PC-9 (cell line): ENCODE measurements around the gene SPRY1. TPM values are rescaled to one million over a fixed set of nuclear protein-coding genes. Genes with fewer than 3 reads are reported as not detected.

ENCODE experiments used
- BruUV-seq: library from RNA; stranded (reverse); fragments of 400-500 nt; replicated peaks from 2 replicates; lab custom pipeline; 2021; lab: Mats Ljungman, UMichigan
- CTCF ChIA-PET: fragments of 300-600 bp; sonication (Branson Sonifier 250); formaldehyde crosslinking; loops from one replicate; lab custom pipeline; 2022; ENCODE audit warnings: antibody characterized with exemption; lab: Charles Lee
- POLR2A ChIA-PET: fragments of 300-600 bp; sonication (Branson Sonifier 250); formaldehyde crosslinking; loops from one replicate; lab custom pipeline; 2022; ENCODE audit warnings: antibody characterized with exemption; ENCODE audit not compliant: unreplicated experiment; lab: Charles Lee
- DNase-seq, 2 experiments: peaks; one replicate each; pipeline versions ENCODE4 v3.0.0 to v3.0.0-alpha.2; 2015 to 2022; ENCODE audit warnings: mixed read lengths in 1 of 2
- H2AFZ ChIP-seq: fragments of 200-600 bp; sonication (generic); 2 replicates; pipeline ENCODE4 v1.8.1; 2017; ENCODE audit warnings: antibody characterized with exemption
- H3F3A ChIP-seq: fragments of 200-600 bp; sonication (generic); 2 replicates; pipeline ENCODE4 v1.8.1; 2017; ENCODE audit warnings: antibody characterized with exemption, mild to moderate bottlenecking, low read depth; ENCODE audit not compliant: insufficient read depth
- H3K27ac ChIP-seq: fragments of 200-600 bp; sonication (generic); 2 replicates; pipeline ENCODE4 v1.6.1; 2016; ENCODE audit warnings: mixed run types
- H3K27me3 ChIP-seq: fragments of 200-600 bp; sonication (generic); 2 replicates; pipeline ENCODE4 v1.6.1; 2016; ENCODE audit warnings: low read depth, mixed run types; ENCODE audit not compliant: insufficient read depth
- H3K36me3 ChIP-seq: fragments of 200-600 bp; sonication (generic); 2 replicates; pipeline ENCODE4 v1.6.1; 2016; ENCODE audit warnings: low read depth, mixed run types
- H3K4me1 ChIP-seq: fragments of 200-600 bp; sonication (generic); replicated peaks from 2 replicates; pipeline ENCODE4 v1.6.1; 2016; ENCODE audit warnings: mixed run types; ENCODE audit not compliant: insufficient read depth
- H3K4me2 ChIP-seq: fragments of 200-600 bp; sonication (generic); 2 replicates; pipeline ENCODE4 v1.6.1; 2017; ENCODE audit warnings: mixed run types
- H3K4me3 ChIP-seq: fragments of 200-600 bp; sonication (generic); 2 replicates; pipeline ENCODE4 v1.6.1; 2016; ENCODE audit warnings: mixed run types
- H3K79me2 ChIP-seq: fragments of 200-600 bp; sonication (generic); 2 replicates; pipeline ENCODE4 v1.6.1; 2017; ENCODE audit warnings: low read depth, mixed run types
- H3K9me2 ChIP-seq: fragments of 200-600 bp; sonication (generic); 2 replicates; pipeline ENCODE4 v1.8.1; 2017; ENCODE audit warnings: mild to moderate bottlenecking; ENCODE audit not compliant: insufficient read depth
- H3K9me3 ChIP-seq: fragments of 200-600 bp; sonication (generic); 2 replicates; pipeline ENCODE4 v1.8.1; 2016; ENCODE audit warnings: low read depth; ENCODE audit not compliant: insufficient read depth
- H4K20me1 ChIP-seq: fragments of 200-600 bp; sonication (generic); 2 replicates; pipeline ENCODE4 v1.8.1; 2017; ENCODE audit not compliant: insufficient read depth
- CTCF ChIP-seq: fragments of 200-600 bp; sonication (generic); conservative IDR thresholded peaks from 2 replicates; pipeline ENCODE4 v1.6.1; 2017; ENCODE audit warnings: mixed run types, antibody characterized with exemption, mild to moderate bottlenecking, moderate library complexity
- EZH2 ChIP-seq: fragments of 200-600 bp; sonication (generic); IDR thresholded peaks from 2 replicates; pipeline ENCODE4 v1.8.0; 2017; ENCODE audit warnings: antibody characterized with exemption, low read depth
- intact Hi-C: fragments of 100-400 bp; cut with micrococcal nuclease; formaldehyde crosslinking; loops from one replicate; pipeline ENCODE4 v1.10.0; 2022; ENCODE audit not compliant: unreplicated experiment
- total RNA-seq: library from RNA; stranded (reverse); gene quantifications from 2 replicates; pipeline ENCODE4 v1.2.3, GENCODE V29; 2021

SPRY1 gene
- total RNA-seq, 1 experiment from 2014 or later: 13.1 TPM

- intact Hi-C loops: no loop called here
- no peaks in the 10 kb centered on the region for H3K36me3 ChIP-seq
- TF ChIP-seq CTCF (no peak), EZH2 (no peak)
- H3K79me2 ChIP-seq: no peaks in the 10 kb centered on the region
- H3K27me3 ChIP-seq: no peaks in the 10 kb centered on the region
- no peak overlapping the region for H3K4me2 ChIP-seq
- H3K9me2 ChIP-seq: no peaks in the 10 kb centered on the region
- BruUV-seq: no TSS peak
- H4K20me1 ChIP-seq: no peaks in the 10 kb centered on the region
- CTCF ChIA-PET: interaction anchor here (0.6 kb wide), 1 partner anchor 281 kb away, joined by 3 read pairs; no protein-coding TSS in a partner anchor
- no peaks in the 10 kb centered on the region for H3F3A ChIP-seq
- no peak overlapping the region for H2AFZ ChIP-seq
- H3K9me3 ChIP-seq: no peaks in the 10 kb centered on the region
- POLR2A ChIA-PET: no interaction called here
- no peak for DNase-seq
- H3K4me3 ChIP-seq: no peak overlapping the region
- H3K4me1 ChIP-seq: no peaks in the 10 kb centered on the region; the same call in 1 of the 2 replicates
- no peak overlapping the region for H3K27ac ChIP-seq
Observed at GRCh38 chr4:123380728-123381716, 15.6 kb upstream of the SPRY1 start.

- no peaks in the 10 kb centered on the region for H3K36me3 ChIP-seq
- no peaks in the 10 kb centered on the region; the same call in 1 of the 2 replicates for H3K4me1 ChIP-seq
- no peaks in the 10 kb centered on the region for H3K79me2 ChIP-seq
- POLR2A ChIA-PET: no interaction called here
- H3K9me3 ChIP-seq: no peaks in the 10 kb centered on the region
- TF ChIP-seq CTCF: no peak
- no peak for TF ChIP-seq EZH2
- H3F3A ChIP-seq: no peaks in the 10 kb centered on the region
- intact Hi-C loops: no loop called here
- CTCF ChIA-PET: no interaction called here
- BruUV-seq: no TSS peak
- H4K20me1 ChIP-seq: no peaks in the 10 kb centered on the region
- H3K27ac ChIP-seq: no peak overlapping the region
- H3K4me2 ChIP-seq: no peak overlapping the region
- H3K4me3 ChIP-seq: no peak overlapping the region
- H3K27me3 ChIP-seq: no peaks in the 10 kb centered on the region
- H3K9me2 ChIP-seq: no peaks in the 10 kb centered on the region
- no peak for DNase-seq
- no peak overlapping the region for H2AFZ ChIP-seq
Observed at GRCh38 chr4:123381996-123382395, 14.6 kb upstream of the SPRY1 start.

GRCh38 chr4:123383566-123383965, 13.0 kb upstream of the SPRY1 start:
- no peaks in the 10 kb centered on the region; the same call in 1 of the 2 replicates for H3K4me1 ChIP-seq
- H3K4me3 ChIP-seq: no peak overlapping the region
- POLR2A ChIA-PET: no interaction called here
- no peak for DNase-seq
- no peak overlapping the region for H3K27ac ChIP-seq
- no peak overlapping the region for H3K4me2 ChIP-seq
- no TSS peak for BruUV-seq
- no peak overlapping the region for H2AFZ ChIP-seq
- CTCF ChIA-PET: no interaction called here
- no peak for TF ChIP-seq CTCF
- TF ChIP-seq EZH2: no peak
- H3K36me3 ChIP-seq: no peaks in the 10 kb centered on the region
- intact Hi-C loops: no loop called here
- H3K9me3 ChIP-seq: no peaks in the 10 kb centered on the region
- no peaks in the 10 kb centered on the region for H3F3A ChIP-seq
- H3K27me3 ChIP-seq: no peaks in the 10 kb centered on the region
- no peaks in the 10 kb centered on the region for H3K79me2 ChIP-seq
- no peaks in the 10 kb centered on the region for H4K20me1 ChIP-seq
- no peaks in the 10 kb centered on the region for H3K9me2 ChIP-seq
